A549 (cell line): ENCODE measurements around the gene ARHGAP40. TPM values are rescaled to one million over a fixed set of nuclear protein-coding genes. Genes with fewer than 3 reads are reported as not detected.

Source experiments
- ATAC-seq, 2 experiments: fragments of 200-7000 bp in 1 of 2; fragments of >200 bp in 1 of 2; cut with Nextera tagmentation in 1 of 2; cut with Tn5 transposase in 1 of 2; 3 replicates each; pipeline versions ENCODE4 v1.8.0 to v1.9.1; 2018 to 2020; ENCODE audit warnings: mild to moderate bottlenecking in 1 of 2, moderate library complexity in 1 of 2
- CTCF ChIA-PET: fragments of 300-600 bp; sonication (Branson Sonifier 250); formaldehyde crosslinking; extraction: SDS; loops from one replicate; lab custom pipeline; 2021; ENCODE audit warnings: antibody characterized with exemption, inconsistent platforms; lab: Yijun Ruan, JAX
- POLR2A ChIA-PET: fragments of 350-600 bp; formaldehyde crosslinking; extraction: SDS; loops from one replicate; lab custom pipeline; 2021; ENCODE audit warnings: antibody characterized with exemption, inconsistent platforms; lab: Yijun Ruan, JAX
- DNase-seq, 2 experiments: peaks; one replicate each; pipeline versions ENCODE4 v3.0.0 to v3.0.0-alpha.2; 2011 to 2016; ENCODE audit warnings: low read depth in 1 of 2, low spot score in 1 of 2
- FAIRE-seq: peaks from 2 replicates; lab custom pipeline; 2011; peaks lifted over from hg19 to GRCh38; lab: Jason Lieb, UNC
- H3K27ac ChIP-seq, 2 experiments: fragments of >200 bp; sonication (Bioruptor Twin); formaldehyde crosslinking; 3 replicates each; pipeline ENCODE4 v1.5.1; 2016 to 2017
- H3K4me1 ChIP-seq: fragments of >200 bp; sonication (Bioruptor Twin); formaldehyde crosslinking; 3 replicates; pipeline ENCODE4 v1.6.1; 2016
- H3K4me2 ChIP-seq: fragments of >200 bp; sonication (Bioruptor Twin); formaldehyde crosslinking; 3 replicates; pipeline ENCODE4 v1.6.1; 2016
- H3K4me3 ChIP-seq: fragments of >200 bp; sonication (Bioruptor Twin); formaldehyde crosslinking; 3 replicates; pipeline ENCODE4 v1.5.1; 2016
- H3K9me3 ChIP-seq: fragments of >200 bp; sonication (Bioruptor Twin); formaldehyde crosslinking; 3 replicates; pipeline ENCODE4 v1.6.1; 2016
- BCL3 ChIP-seq: fragments of >200 bp; sonication (Bioruptor Twin); formaldehyde crosslinking; IDR thresholded peaks from 3 replicates; pipeline ENCODE4 v1.6.1; 2016
- CHD2 ChIP-seq: fragments of 150-350 bp; IDR thresholded peaks from 2 replicates; pipeline ENCODE4 v1.6.1; 2014; ENCODE audit warnings: low read length; ENCODE audit not compliant: partially characterized antibody
- CTCF ChIP-seq: fragments of >200 bp; sonication (Bioruptor Twin); formaldehyde crosslinking; IDR thresholded peaks from 3 replicates; pipeline ENCODE4 v1.5.1; 2016
- E2F6 ChIP-seq: IDR thresholded peaks from 2 replicates; pipeline ENCODE4 v1.6.1; 2012; ENCODE audit warnings: low read depth, borderline replicate concordance
- EHMT2 ChIP-seq: fragments of 200-600 bp; sonication (generic); IDR thresholded peaks from 2 replicates; pipeline ENCODE4 v1.6.1; 2016; ENCODE audit warnings: antibody characterized with exemption, low read depth, mild to moderate bottlenecking, moderate library complexity
- FOSL2 ChIP-seq, 2 experiments: fragments of 450-650 bp in 1 of 2; fragments of >200 bp in 1 of 2; sonication (Bioruptor Twin) in 1 of 2; formaldehyde crosslinking; IDR thresholded peaks; 2 replicates each; pipeline versions ENCODE4 v1.5.0 to v1.6.1; 2016 to 2020; ENCODE audit warnings: mild to moderate bottlenecking in 1 of 2, moderate library complexity in 1 of 2
- HDAC2 ChIP-seq: fragments of 200-600 bp; sonication (generic); IDR thresholded peaks from 2 replicates; pipeline ENCODE4 v1.6.1; 2016
- JUN ChIP-seq, 2 experiments: fragments of >200 bp; sonication (Bioruptor Twin); formaldehyde crosslinking; IDR thresholded peaks; 2 replicates in 1 of 2; 3 replicates in 1 of 2; pipeline ENCODE4 v1.6.1; 2016 to 2017
- RAD21 ChIP-seq, 2 experiments: fragments of >200 bp in 1 of 2; sonication (Bioruptor Twin) in 1 of 2; formaldehyde crosslinking in 1 of 2; IDR thresholded peaks in 1 of 2; conservative IDR thresholded peaks in 1 of 2; 2 replicates in 1 of 2; 3 replicates in 1 of 2; pipeline ENCODE4 v1.6.1; 2012 to 2018; ENCODE audit warnings: inconsistent platforms in 1 of 2
- RCOR1 ChIP-seq: fragments of 150-350 bp; IDR thresholded peaks from 2 replicates; pipeline ENCODE4 v1.6.1; 2014; ENCODE audit warnings: antibody characterized with exemption, low read length, low read depth
- REST ChIP-seq: fragments of 200-600 bp; sonication (generic); IDR thresholded peaks from 2 replicates; pipeline ENCODE4 v1.6.1; 2016; ENCODE audit warnings: antibody characterized with exemption, mild to moderate bottlenecking, moderate library complexity
- SMC3 ChIP-seq: fragments of >200 bp; sonication (Bioruptor Twin); formaldehyde crosslinking; IDR thresholded peaks from 3 replicates; pipeline ENCODE4 v1.6.1; 2018; ENCODE audit warnings: inconsistent platforms
- whole genome bisulfite sequencing: methylation state at CpG from one replicate; pipeline ENCODE4 v1.1.6; 2017; ENCODE audit errors: missing lambda C conversion rate; 5-methylcytosine and 5-hydroxymethylcytosine counted together
- polyA plus RNA-seq, 4 experiments: library from polyadenylated mRNA; depleted of rRNA in 3 of 4; stranded (reverse); fragments of >200 nt; fragmentation: RNase III in 1 of 4; extraction: RNeasy Plus Mini Kit Qiagen cat#74134 plus additional on column Dnase treatment in 1 of 4; gene quantifications; 2 replicates in 3 of 4; 3 replicates in 1 of 4; pipeline ENCODE4 v1.2.3, GENCODE V29; 2011 to 2017

ARHGAP40 gene
- polyA plus RNA-seq, 2 of the 4 experiments (the other 2 are of a cell fraction) = not detected

- TF ChIP-seq REST = no peak
- no peak for TF ChIP-seq HDAC2
- peak; percentile 91 for TF ChIP-seq SMC3
- no peak for TF ChIP-seq FOSL2 (IDR thresholded peaks at IDR 0.05)
- no peak for TF ChIP-seq FOSL2 (CRISPR knock-in tag; IDR thresholded peaks at IDR 0.05)
- TF ChIP-seq CTCF = peak; percentile 85
- TF ChIP-seq EHMT2 = no peak
- TF ChIP-seq JUN (IDR thresholded peaks at IDR 0.05) = no peak
- no peak for TF ChIP-seq RCOR1
Observed at GRCh38 chr20:38645980-38646858, 44.6 kb downstream of the ARHGAP40 start (continued).

- Histone ChIP-seq H3K4me1 (0 out of 3 replicates have a peak, but pooled peaks cover 4% of the 10 kb centered on the region), H3K27ac (no peak overlapping the region), H3K4me2 (no peak overlapping the region), H3K9me3 (no peaks in the 10 kb centered on the region), H3K4me3 (no peak overlapping the region)
- DNase-seq (peak in 1 of 2 experiments; percentile 46), ATAC-seq (peak; percentile 81 to 85), FAIRE-seq (no peak)
- ChIA-PET CTCF (interaction anchor here (0.7 to 14.0 kb wide), 36 partner anchors 9 to 433 kb away, joined by 3 to 253 read pairs (median 4); partner anchors contain the start of genes ACTR5, FAM83D and SLC32A1), POLR2A (no interaction called here)
- TF ChIP-seq BCL3 = no peak
- peak; percentile 70 for TF ChIP-seq RAD21 (conservative IDR thresholded peaks at IDR 0.05 in 1 of 2, IDR thresholded peaks at IDR 0.05 in 1 of 2)
- no peak for TF ChIP-seq E2F6
- TF ChIP-seq CHD2 = no peak
- TF ChIP-seq SMC3 = peak; percentile 72
- peak; percentile 58 for TF ChIP-seq CTCF
- WGBS = 11% methylated on average over 10 of the region's 10 CpGs
Observed at GRCh38 chr20:38649275-38649891, 47.8 kb downstream of the ARHGAP40 start.
